Stimulated activated CD8-positive, alpha-beta memory T cell treated with anti-CD3 and anti-CD28 coated beads, Interleukin-7, amount 100 ng/mL, for 24 hours (primary cell): ENCODE data around the gene FXYD4.
"Not testable (repeated sequence)": the region's sequence is repeated elsewhere in the genome, so short reads cannot be mapped to it uniquely, and the experiment has no call there.

Experiments used
- DNase-seq: peaks from one replicate; pipeline ENCODE4 v3.0.0-alpha.2; 2020; ENCODE audit warnings: low read depth

FXYD4 gene

GRCh38 chr10:43419997-43420368 lies 48.5 kb downstream of the FXYD4 start:
- no peak for DNase-seq

DNA sequence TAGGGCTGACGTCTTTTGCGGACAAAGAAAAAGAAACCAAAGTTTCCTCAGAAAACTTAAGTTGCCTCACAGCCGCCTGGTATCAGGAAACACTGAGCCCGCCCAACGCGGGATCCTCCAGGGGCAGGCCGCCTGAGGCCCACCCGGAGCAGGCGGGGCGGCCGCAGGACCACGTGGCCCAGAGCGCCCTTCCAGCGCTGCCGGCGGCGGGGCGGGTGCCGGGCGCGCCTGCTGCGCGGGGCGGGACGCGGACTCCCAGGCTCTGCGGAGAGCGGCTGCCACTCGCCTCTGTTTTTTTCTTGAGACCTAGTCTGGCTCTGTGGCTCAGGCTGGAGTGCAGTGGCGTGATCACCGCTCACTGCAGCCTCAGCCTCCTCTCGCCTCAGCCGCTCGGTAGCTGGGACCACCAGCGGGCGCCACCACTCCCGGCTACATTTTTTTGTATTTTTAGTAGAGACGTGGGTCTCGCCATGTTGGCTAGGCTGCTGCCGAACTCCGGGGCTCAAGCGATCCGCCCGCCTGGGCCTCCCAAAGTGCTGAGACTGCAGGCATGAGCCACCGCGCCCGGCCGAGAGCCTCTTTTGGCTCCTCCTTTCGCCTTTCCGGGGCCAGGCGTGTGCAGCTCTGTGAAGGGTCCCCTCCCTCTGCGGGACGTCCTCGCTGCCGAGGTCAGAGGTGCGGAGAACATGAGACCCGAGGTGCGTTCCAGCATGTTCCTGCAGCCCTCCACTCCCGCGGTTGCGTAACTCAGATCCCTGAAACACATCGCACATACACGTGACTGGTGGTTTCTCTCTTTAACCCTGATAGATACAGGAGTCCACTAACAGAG lies 49.1 kb downstream of the FXYD4 start:
- DNase-seq, result no peak

DNA sequence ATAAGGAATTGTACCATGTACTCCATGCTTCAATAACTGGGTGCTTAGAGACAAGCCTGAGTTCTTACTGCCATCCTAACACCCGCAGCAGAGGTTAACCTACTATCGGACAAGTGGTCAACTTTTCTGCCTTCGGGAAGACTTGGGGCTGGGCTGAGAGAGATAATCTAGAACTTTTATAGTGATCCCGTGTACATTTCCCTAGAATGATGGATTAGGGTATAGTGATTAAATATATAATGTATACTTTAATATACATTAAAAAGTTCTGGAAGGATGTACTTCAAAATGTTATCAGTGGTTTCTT lies 49.7 kb downstream of the FXYD4 start:
- no peak for DNase-seq

GRCh38 chr10:43421519-43421918 lies 50.1 kb downstream of the FXYD4 start:
- no peak for DNase-seq

DNA sequence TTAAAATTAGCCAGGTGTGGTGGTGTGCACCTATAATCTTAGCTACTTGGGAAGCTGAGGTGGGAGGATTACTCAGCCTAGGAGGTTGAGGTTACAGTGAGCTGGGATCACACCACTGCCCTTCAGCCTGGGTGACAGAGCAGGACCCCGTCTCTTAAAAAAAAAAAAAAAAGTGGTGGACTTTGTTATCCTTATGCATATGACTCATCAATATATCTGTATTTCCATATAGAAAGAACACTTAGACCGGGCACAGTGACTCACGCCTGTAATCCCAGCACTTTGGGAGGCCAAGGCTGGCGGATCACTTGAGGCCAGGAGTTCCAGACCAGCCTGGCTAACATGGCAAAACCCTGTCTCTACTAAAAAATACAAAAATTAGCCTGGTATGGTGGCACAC lies 50.5 kb downstream of the FXYD4 start:
- DNase-seq, result not testable (repeated sequence)

DNA sequence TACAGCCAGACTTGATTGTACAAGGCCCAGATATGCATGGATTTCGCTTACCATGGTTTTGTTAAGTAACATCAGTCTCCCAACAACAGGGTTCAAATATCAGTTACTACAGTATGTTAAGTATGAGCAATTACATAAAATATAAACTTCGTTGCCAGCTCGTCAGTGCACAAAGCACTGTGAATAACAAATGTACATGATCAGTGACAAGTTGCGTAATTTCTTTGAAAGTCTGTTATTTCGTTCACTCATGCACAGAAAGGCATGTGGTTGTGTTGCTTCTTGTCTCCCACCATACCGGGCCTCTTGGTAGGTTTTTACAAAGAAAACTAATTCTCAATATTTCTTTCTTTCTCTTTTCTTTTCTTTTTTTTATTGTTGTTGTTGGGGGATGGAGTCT lies 53.0 kb downstream of the FXYD4 start:
- DNase-seq, result no peak
